ENCODE results near the gene ATF2. TPM values are rescaled to one million over a fixed set of nuclear protein-coding genes. Genes with fewer than 3 reads are reported as not detected.

ATF2 gene
- total RNA-seq, 1 donor = 80.7 TPM

- Histone ChIP-seq H3K27me3 (ENCODE audit: insufficient read depth, low read length) (no peaks in the 10 kb centered on the region), H3K4me2 (ENCODE audit: insufficient read depth, low read length) (no peak overlapping the region), H3K36me3 (ENCODE audit: insufficient read depth, low read length) (peaks cover 14% of the 10 kb centered on the region), H3K27ac (ENCODE audit: low read depth, low read length) (no peak overlapping the region), H4K20me1 (ENCODE audit: insufficient read depth, low read length) (peaks cover 7% of the 10 kb centered on the region), H2AFZ (ENCODE audit: low read length) (no peak overlapping the region), H3K4me1 (ENCODE audit: insufficient read depth, low read length) (no peaks in the 10 kb centered on the region), H3K79me2 (ENCODE audit: insufficient read depth, low read length) (peaks cover 73% of the 10 kb centered on the region), H3K4me3 (ENCODE audit: insufficient read depth, low read length) (no peak overlapping the region), H3K9me3 (ENCODE audit: low read depth, low read length) (no peaks in the 10 kb centered on the region)
- no peak for DNase-seq (ENCODE audit: insufficient read length, low spot score, missing footprints)
- TF ChIP-seq, protein P1, sequence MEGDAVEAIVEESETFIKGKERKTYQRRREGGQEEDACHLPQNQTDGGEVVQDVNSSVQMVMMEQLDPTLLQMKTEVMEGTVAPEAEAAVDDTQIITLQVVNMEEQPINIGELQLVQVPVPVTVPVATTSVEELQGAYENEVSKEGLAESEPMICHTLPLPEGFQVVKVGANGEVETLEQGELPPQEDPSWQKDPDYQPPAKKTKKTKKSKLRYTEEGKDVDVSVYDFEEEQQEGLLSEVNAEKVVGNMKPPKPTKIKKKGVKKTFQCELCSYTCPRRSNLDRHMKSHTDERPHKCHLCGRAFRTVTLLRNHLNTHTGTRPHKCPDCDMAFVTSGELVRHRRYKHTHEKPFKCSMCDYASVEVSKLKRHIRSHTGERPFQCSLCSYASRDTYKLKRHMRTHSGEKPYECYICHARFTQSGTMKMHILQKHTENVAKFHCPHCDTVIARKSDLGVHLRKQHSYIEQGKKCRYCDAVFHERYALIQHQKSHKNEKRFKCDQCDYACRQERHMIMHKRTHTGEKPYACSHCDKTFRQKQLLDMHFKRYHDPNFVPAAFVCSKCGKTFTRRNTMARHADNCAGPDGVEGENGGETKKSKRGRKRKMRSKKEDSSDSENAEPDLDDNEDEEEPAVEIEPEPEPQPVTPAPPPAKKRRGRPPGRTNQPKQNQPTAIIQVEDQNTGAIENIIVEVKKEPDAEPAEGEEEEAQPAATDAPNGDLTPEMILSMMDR (IDR thresholded peaks at IDR 0.05; ENCODE audit: extremely low read depth, low read depth, low read length) = no peak
Measured at GRCh38 chr2:175136334-175137215, 31.4 kb downstream of the ATF2 start.

DNA sequence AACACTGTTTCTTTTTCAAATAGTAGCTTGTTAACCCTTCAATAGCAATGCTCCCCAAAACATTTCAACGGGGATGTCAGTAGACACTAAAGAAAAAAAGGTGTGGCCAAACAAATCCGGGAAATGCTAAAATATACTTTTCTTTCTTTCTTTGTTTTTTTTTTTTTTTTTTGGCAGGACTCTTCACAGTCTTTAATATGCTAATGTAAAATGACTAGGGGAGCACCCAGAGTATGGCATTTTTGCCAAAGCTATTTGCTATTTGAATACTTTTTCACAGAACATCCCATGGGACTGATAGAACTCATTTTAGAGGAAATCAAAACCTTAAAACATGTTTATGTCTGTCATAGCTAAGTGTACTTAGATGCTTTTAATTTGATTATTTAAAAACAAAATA is 32.1 kb downstream of the ATF2 start:
- H3K27me3 ChIP-seq (ENCODE audit: insufficient read depth, low read length) = no peaks in the 10 kb centered on the region
- TF ChIP-seq, protein P1 (IDR thresholded peaks at IDR 0.05; ENCODE audit: extremely low read depth, low read depth, low read length) = no peak
- H3K4me1 ChIP-seq (ENCODE audit: insufficient read depth, low read length) = no peaks in the 10 kb centered on the region
- no peak overlapping the region for H2AFZ ChIP-seq (ENCODE audit: low read length)
- H3K36me3 ChIP-seq (ENCODE audit: insufficient read depth, low read length) = peaks cover 14% of the 10 kb centered on the region
- H3K9me3 ChIP-seq (ENCODE audit: low read depth, low read length) = no peaks in the 10 kb centered on the region
- peaks cover 7% of the 10 kb centered on the region for H4K20me1 ChIP-seq (ENCODE audit: insufficient read depth, low read length)
- no peak overlapping the region for H3K4me2 ChIP-seq (ENCODE audit: insufficient read depth, low read length)
- H3K4me3 ChIP-seq (ENCODE audit: insufficient read depth, low read length) = no peak overlapping the region
- peaks cover 72% of the 10 kb centered on the region for H3K79me2 ChIP-seq (ENCODE audit: insufficient read depth, low read length)
- no peak overlapping the region for H3K27ac ChIP-seq (ENCODE audit: low read depth, low read length)
- DNase-seq (ENCODE audit: insufficient read length, low spot score, missing footprints) = no peak

- no peak for DNase-seq (ENCODE audit: insufficient read length, low spot score, missing footprints)
- TF ChIP-seq, protein P1 (IDR thresholded peaks at IDR 0.05; ENCODE audit: extremely low read depth, low read depth, low read length) = no peak
- Histone ChIP-seq H3K4me1 (ENCODE audit: insufficient read depth, low read length) (no peaks in the 10 kb centered on the region), H3K4me2 (ENCODE audit: insufficient read depth, low read length) (no peak overlapping the region), H3K9me3 (ENCODE audit: low read depth, low read length) (no peaks in the 10 kb centered on the region), H3K4me3 (ENCODE audit: insufficient read depth, low read length) (no peak overlapping the region), H2AFZ (ENCODE audit: low read length) (no peak overlapping the region), H3K36me3 (ENCODE audit: insufficient read depth, low read length) (peaks cover 14% of the 10 kb centered on the region), H3K27ac (ENCODE audit: low read depth, low read length) (no peak overlapping the region), H3K27me3 (ENCODE audit: insufficient read depth, low read length) (no peaks in the 10 kb centered on the region), H3K79me2 (ENCODE audit: insufficient read depth, low read length) (peaks cover 68% of the 10 kb centered on the region), H4K20me1 (ENCODE audit: insufficient read depth, low read length) (peaks cover 6% of the 10 kb centered on the region)
Measured at GRCh38 chr2:175135177-175135576, 32.8 kb downstream of the ATF2 start.

DNA sequence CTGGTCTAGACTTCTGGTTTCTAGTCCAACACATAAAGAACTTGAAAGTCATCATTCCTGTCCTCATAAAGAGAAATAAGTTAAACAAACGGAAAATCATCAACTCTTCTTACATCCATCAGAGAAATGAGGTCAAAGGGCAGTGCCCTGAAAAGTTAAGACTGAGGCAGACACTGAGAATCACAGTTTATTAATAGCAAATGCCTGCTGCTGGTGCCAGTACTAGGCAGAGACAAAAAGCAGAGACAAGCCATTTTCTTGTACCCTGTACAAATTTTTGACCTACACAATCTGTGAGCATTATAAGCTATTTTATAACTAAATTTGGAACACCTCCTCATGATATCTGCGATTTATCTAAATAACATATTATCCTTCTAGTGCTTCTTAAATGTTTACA is 36.8 kb downstream of the ATF2 start:
- Histone ChIP-seq H4K20me1 (ENCODE audit: insufficient read depth, low read length) (no peaks in the 10 kb centered on the region), H2AFZ (ENCODE audit: low read length) (no peak overlapping the region), H3K36me3 (ENCODE audit: insufficient read depth, low read length) (peaks cover 27% of the 10 kb centered on the region), H3K79me2 (ENCODE audit: insufficient read depth, low read length) (peaks cover 39% of the 10 kb centered on the region), H3K4me3 (ENCODE audit: insufficient read depth, low read length) (no peak overlapping the region), H3K4me1 (ENCODE audit: insufficient read depth, low read length) (no peaks in the 10 kb centered on the region), H3K9me3 (ENCODE audit: low read depth, low read length) (no peaks in the 10 kb centered on the region), H3K4me2 (ENCODE audit: insufficient read depth, low read length) (no peak overlapping the region), H3K27me3 (ENCODE audit: insufficient read depth, low read length) (no peaks in the 10 kb centered on the region), H3K27ac (ENCODE audit: low read depth, low read length) (no peak overlapping the region)
- DNase-seq (ENCODE audit: insufficient read length, low spot score, missing footprints) = no peak
- TF ChIP-seq, protein P1 (IDR thresholded peaks at IDR 0.05; ENCODE audit: extremely low read depth, low read depth, low read length) = no peak

All from osteoblast (primary cell).